ENCODE measurements around the gene KNL1.

The KNL1 gene

DNA sequence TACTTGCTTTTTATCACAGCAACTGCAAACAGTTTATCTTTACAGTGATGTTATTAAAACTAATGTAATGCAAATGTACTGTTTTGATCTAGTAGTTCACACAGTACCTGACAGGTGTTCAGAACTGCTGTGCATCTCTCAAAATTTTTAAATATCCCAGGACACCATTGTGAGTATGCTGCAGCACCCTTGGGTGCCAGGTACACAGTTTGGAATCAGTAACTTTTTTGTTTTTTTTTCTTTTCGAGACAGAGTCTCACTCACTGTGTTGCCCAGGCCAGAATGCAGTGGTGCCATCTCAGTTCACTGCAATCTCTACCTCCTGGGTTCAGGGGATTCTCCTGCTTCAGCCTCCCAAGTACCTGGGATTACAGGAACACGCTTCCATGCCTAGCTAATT, 3.0 kb downstream of the KNL1 start:
- H3K27ac ChIP-seq, result no peak overlapping the region
- no peak for TF ChIP-seq Cebpa-rat (IDR thresholded peaks at IDR 0.05)
- no peaks in the 10 kb centered on the region for H4K20me1 ChIP-seq
- H3K4me1 ChIP-seq, result peaks cover 24% of the 10 kb centered on the region
- no peak overlapping the region for H3K4me3 ChIP-seq
- peaks cover 11% of the 10 kb centered on the region; the same call in 1 of the 2 replicates for H3K9me3 ChIP-seq
- no peak overlapping the region for H3K9ac ChIP-seq
- H3K4me2 ChIP-seq, result no peak overlapping the region
- H3K36me3 ChIP-seq, result peaks cover 25% of the 10 kb centered on the region
- no peaks in the 10 kb centered on the region for H3K27me3 ChIP-seq

GRCh38 chr15:40598126-40598525, 4.1 kb downstream of the KNL1 start:
- Histone ChIP-seq H3K4me1 (peaks cover 24% of the 10 kb centered on the region), H3K4me3 (no peak overlapping the region)
- no peak for TF ChIP-seq Cebpa-rat (IDR thresholded peaks at IDR 0.05)

DNA sequence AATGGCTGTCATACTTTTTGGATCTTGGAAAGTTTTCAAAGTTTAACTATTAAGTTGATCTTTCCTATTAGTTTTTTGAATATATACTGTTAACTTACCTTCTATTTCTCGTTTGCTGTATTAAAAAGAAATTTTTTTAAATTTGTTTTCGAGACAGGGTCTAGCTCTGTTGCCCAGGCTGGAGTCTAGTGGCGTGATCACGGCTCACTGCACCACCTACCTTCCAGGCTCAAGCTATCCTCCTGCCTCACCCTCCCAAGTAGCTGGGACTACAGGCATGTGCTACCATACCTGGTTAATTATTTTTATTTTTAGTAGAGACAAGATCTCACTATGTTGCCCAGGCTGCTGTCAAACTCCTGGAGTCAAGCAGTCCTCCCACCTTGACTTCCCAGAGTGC, 4.6 kb downstream of the KNL1 start:
- no peak for TF ChIP-seq Cebpa-rat (IDR thresholded peaks at IDR 0.05)
- H3K27ac ChIP-seq, result no peak overlapping the region
- no peak overlapping the region for H3K9ac ChIP-seq
- H3K9me3 ChIP-seq, result peaks cover 11% of the 10 kb centered on the region; the same call in 1 of the 2 replicates
- no peak overlapping the region for H3K4me2 ChIP-seq
- peaks cover 5% of the 10 kb centered on the region; the same call in 1 of the 2 replicates for H4K20me1 ChIP-seq
- H3K27me3 ChIP-seq, result no peaks in the 10 kb centered on the region
- no peak overlapping the region for H3K4me3 ChIP-seq
- H3K4me1 ChIP-seq, result peaks cover 20% of the 10 kb centered on the region
- H3K36me3 ChIP-seq, result peaks cover 37% of the 10 kb centered on the region

More at GRCh38 chr15:40598126-40598525, 4.1 kb downstream of the KNL1 start:
- Histone ChIP-seq H3K27me3 (no peaks in the 10 kb centered on the region), H3K9ac (no peak overlapping the region), H3K9me3 (peaks cover 11% of the 10 kb centered on the region; the same call in 1 of the 2 replicates), H3K36me3 (peaks cover 32% of the 10 kb centered on the region), H3K4me2 (no peak overlapping the region), H3K27ac (no peak overlapping the region), H4K20me1 (no peaks in the 10 kb centered on the region)

GRCh38 chr15:40600956-40601355, 6.9 kb downstream of the KNL1 start:
- Histone ChIP-seq H3K9ac (no peak overlapping the region), H3K4me2 (no peak overlapping the region), H3K27ac (no peak overlapping the region), H4K20me1 (peaks cover 12% of the 10 kb centered on the region; the same call in 1 of the 2 replicates), H3K36me3 (peaks cover 59% of the 10 kb centered on the region), H3K27me3 (no peaks in the 10 kb centered on the region), H3K4me1 (peaks cover 9% of the 10 kb centered on the region), H3K9me3 (peaks cover 11% of the 10 kb centered on the region; the same call in 1 of the 2 replicates), H3K4me3 (no peak overlapping the region)
- no peak for TF ChIP-seq Cebpa-rat (IDR thresholded peaks at IDR 0.05)

- Histone ChIP-seq H3K9me3 (peaks cover 11% of the 10 kb centered on the region; the same call in 1 of the 2 replicates), H3K27ac (no peak overlapping the region), H3K27me3 (no peaks in the 10 kb centered on the region), H3K4me3 (no peak overlapping the region), H3K4me1 (no peaks in the 10 kb centered on the region), H3K9ac (no peak overlapping the region), H3K36me3 (peaks cover 79% of the 10 kb centered on the region), H3K4me2 (no peak overlapping the region), H4K20me1 (peaks cover 12% of the 10 kb centered on the region; the same call in 1 of the 2 replicates)
- no peak for TF ChIP-seq Cebpa-rat (IDR thresholded peaks at IDR 0.05)
These were observed 9.9 kb downstream of the KNL1 start for GRCh38 chr15:40603935-40604334.

GRCh38 chr15:40613080-40613479, 19.0 kb downstream of the KNL1 start:
- no peak overlapping the region for H3K4me2 ChIP-seq
- no peaks in the 10 kb centered on the region for H3K4me1 ChIP-seq
- no peaks in the 10 kb centered on the region for H3K27me3 ChIP-seq
- no peak overlapping the region for H3K9ac ChIP-seq
- H3K4me3 ChIP-seq, result no peak overlapping the region
- H4K20me1 ChIP-seq, result no peaks in the 10 kb centered on the region
- no peak overlapping the region for H3K27ac ChIP-seq
- TF ChIP-seq Cebpa-rat (IDR thresholded peaks at IDR 0.05), result no peak
- peaks cover 89% of the 10 kb centered on the region for H3K36me3 ChIP-seq
- H3K9me3 ChIP-seq, result no peaks in the 10 kb centered on the region

GRCh38 chr15:40618023-40618422, 24.0 kb downstream of the KNL1 start:
- H4K20me1 ChIP-seq, result no peaks in the 10 kb centered on the region
- TF ChIP-seq Cebpa-rat (IDR thresholded peaks at IDR 0.05), result no peak
- H3K9ac ChIP-seq, result no peak overlapping the region
- H3K4me1 ChIP-seq, result no peaks in the 10 kb centered on the region
- H3K4me2 ChIP-seq, result no peak overlapping the region
- H3K36me3 ChIP-seq, result peaks cover 89% of the 10 kb centered on the region
- no peaks in the 10 kb centered on the region for H3K9me3 ChIP-seq
- no peaks in the 10 kb centered on the region for H3K27me3 ChIP-seq
- no peak overlapping the region for H3K4me3 ChIP-seq
- H3K27ac ChIP-seq, result no peak overlapping the region

DNA sequence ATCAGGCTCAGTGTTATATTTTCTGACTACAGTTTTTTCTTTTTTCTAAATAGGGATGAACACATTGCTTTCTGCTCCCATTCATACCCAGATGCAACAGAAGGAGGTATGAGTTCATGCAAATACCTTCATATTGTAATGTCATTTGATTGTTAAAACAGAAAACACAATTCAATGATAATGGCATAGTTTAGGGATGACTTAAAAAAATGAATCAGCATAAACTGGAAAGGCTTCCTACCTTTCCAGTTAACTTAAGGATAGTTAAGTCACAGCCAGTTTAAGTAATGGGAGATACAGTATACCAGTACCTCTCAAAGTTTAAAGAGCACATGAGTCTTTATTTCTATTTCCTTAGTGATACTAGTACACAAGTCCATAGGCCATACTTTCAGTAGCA, 24.9 kb downstream of the KNL1 start:
- H3K4me2 ChIP-seq, result no peak overlapping the region
- H3K9ac ChIP-seq, result no peak overlapping the region
- peaks cover 89% of the 10 kb centered on the region for H3K36me3 ChIP-seq
- no peaks in the 10 kb centered on the region for H3K27me3 ChIP-seq
- no peak for TF ChIP-seq Cebpa-rat (IDR thresholded peaks at IDR 0.05)
- H3K27ac ChIP-seq, result no peak overlapping the region
- no peak overlapping the region for H3K4me3 ChIP-seq
- H3K4me1 ChIP-seq, result no peaks in the 10 kb centered on the region
- H3K9me3 ChIP-seq, result no peaks in the 10 kb centered on the region
- H4K20me1 ChIP-seq, result no peaks in the 10 kb centered on the region

DNA sequence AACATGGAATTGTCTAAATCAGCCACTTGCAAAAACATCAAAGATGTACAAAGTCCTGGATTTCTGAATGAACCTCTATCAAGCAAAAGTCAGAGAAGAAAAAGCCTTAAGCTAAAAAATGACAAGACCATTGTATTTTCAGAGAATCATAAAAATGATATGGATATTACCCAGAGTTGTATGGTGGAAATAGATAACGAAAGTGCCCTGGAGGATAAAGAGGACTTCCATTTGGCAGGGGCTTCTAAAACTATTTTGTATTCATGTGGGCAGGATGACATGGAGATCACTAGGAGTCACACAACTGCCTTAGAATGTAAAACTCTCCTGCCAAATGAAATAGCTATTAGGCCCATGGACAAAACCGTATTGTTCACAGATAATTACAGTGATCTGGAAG, 29.3 kb downstream of the KNL1 start:
- Histone ChIP-seq H3K4me3 (no peak overlapping the region), H3K36me3 (peaks cover 90% of the 10 kb centered on the region), H3K9me3 (no peaks in the 10 kb centered on the region), H3K27me3 (no peaks in the 10 kb centered on the region), H3K27ac (no peak overlapping the region), H3K4me1 (no peaks in the 10 kb centered on the region), H3K4me2 (no peak overlapping the region), H4K20me1 (no peaks in the 10 kb centered on the region), H3K9ac (no peak overlapping the region)
- no peak for TF ChIP-seq Cebpa-rat (IDR thresholded peaks at IDR 0.05)

DNA sequence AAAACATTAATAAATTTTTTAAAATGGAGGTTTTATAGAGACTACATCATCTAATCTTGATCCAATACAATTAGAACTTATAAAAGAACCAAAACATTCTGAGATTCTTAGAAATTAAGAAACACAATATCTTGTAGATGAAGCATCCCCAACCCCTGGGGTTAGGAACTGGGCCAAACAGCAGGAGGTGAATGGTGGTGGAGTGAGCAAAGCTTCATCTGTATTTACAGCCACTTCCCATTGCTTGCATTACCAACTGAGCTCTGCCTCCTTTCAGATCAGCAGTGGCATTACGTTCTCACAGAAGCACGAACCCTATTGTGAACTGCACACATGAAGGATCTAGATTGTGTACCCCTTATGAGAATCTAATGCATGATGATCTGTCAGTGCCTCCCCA, 36.3 kb downstream of the KNL1 start:
- Histone ChIP-seq H3K9me3 (no peaks in the 10 kb centered on the region), H3K4me3 (no peak overlapping the region), H4K20me1 (no peaks in the 10 kb centered on the region), H3K9ac (no peak overlapping the region), H3K27me3 (no peaks in the 10 kb centered on the region), H3K4me1 (no peaks in the 10 kb centered on the region), H3K27ac (no peak overlapping the region), H3K36me3 (peaks cover 94% of the 10 kb centered on the region), H3K4me2 (no peak overlapping the region)
- no peak for TF ChIP-seq Cebpa-rat (IDR thresholded peaks at IDR 0.05)

DNA sequence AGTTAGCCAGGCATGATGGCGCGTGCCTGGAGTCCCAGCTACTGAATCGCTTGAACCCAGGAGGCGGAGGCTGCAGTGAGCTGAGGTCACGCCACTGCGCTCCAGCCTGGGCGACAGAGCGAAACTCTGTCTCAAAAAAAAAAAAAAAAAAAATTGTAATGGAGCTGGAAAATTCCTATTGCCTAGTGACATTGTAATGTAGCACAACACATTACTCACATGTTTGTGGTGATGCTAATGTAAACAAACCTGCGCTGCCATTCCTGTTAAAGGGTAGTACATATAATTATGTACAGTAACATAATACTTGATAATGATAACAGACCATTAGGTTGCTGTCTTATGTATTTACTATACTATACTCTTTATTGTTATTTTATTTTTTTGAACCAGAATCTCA, 39.1 kb downstream of the KNL1 start:
- no peak overlapping the region for H3K9ac ChIP-seq
- no peaks in the 10 kb centered on the region for H3K27me3 ChIP-seq
- H3K4me2 ChIP-seq, result no peak overlapping the region
- peaks cover 95% of the 10 kb centered on the region for H3K36me3 ChIP-seq
- no peaks in the 10 kb centered on the region for H3K9me3 ChIP-seq
- H4K20me1 ChIP-seq, result no peaks in the 10 kb centered on the region
- TF ChIP-seq Cebpa-rat (IDR thresholded peaks at IDR 0.05), result no peak
- H3K4me1 ChIP-seq, result no peaks in the 10 kb centered on the region
- H3K27ac ChIP-seq, result no peak overlapping the region
- no peak overlapping the region for H3K4me3 ChIP-seq

All from BLaER1 (cell line).